HG03025 (cell line): Measurements from ENCODE around the gene LILRB4.
"Not testable (repeated sequence)": the region's sequence is repeated elsewhere in the genome, so short reads cannot be mapped to it uniquely, and the experiment has no call there.

Source experiments
- ATAC-seq: cut with Tn5 transposase; IDR thresholded peaks from one replicate; pipeline ENCODE4 v1.9.1; 2021; ENCODE audit warnings: mild to moderate bottlenecking, moderate library complexity; ENCODE audit not compliant: unreplicated experiment, low FRiP score

Gene LILRB4

DNA sequence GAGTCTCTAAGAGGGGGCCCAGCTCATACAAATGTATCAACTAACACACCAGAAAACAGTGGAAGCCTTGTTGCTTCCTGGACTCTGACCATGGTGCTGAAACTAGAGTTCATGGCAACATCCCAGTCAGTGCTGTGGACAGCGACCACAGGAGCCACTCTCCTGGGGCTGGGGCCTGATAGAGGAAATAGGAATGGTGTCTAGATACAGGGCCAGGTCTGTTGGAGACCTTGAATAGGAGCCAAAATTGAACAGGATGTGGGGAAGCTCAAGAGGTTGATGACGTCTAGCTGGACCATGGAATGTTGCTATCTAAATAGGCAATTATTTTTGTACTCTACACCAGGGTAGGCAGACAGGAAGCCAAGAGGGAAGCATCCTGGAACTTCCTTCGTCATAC lies 21.7 kb downstream of the LILRB4 start:
- ATAC-seq, result no peak

DNA sequence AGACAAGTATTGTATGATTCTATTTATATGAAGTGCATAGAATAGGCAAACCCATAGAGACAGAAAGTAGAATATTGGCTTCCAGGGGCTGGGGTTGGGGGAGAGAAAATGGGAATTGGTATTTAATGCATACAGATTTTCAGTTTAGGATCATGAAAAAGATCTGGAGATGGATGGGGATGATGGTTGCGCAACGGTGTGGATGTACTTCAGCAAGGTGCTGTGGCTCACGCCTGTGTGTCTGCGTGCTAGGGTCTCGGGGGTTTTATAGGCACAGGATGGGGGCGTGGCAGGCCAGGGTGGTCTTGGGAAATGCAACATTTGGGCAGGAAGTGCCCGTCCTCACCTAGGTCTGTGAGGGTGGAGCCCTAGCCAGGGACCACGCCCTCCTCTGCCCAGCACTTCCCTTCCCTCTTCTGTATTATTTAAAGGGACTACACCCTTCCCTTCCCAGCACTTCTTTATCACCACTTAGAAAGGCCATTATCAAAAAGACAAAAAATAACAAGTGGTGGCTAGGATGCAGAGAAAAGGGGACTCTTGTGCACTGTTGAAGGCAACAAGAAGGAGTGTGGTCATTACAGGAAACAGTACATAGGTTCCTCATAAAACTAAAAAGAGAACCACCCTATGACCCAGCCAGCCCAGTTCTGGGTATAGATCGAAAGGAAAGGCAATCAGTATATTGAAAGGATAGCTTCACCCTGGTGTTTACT lies 29.0 kb downstream of the LILRB4 start:
- no peak for ATAC-seq

DNA sequence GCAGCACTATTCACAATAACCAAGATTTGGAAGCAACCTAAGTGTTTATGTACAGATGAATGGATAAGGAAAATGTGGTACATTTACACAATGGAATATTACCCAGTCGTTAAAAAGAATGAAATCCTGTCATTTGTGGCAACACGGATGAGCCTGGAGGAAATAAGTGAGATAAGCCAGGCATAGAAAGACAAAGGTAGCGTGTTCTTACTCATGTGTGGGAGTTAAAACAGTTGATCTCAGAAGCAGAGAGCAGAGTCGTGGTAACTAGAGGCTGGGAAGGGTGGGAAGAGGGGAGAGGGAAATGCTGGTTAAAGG lies 29.5 kb downstream of the LILRB4 start:
- ATAC-seq, result no peak

DNA sequence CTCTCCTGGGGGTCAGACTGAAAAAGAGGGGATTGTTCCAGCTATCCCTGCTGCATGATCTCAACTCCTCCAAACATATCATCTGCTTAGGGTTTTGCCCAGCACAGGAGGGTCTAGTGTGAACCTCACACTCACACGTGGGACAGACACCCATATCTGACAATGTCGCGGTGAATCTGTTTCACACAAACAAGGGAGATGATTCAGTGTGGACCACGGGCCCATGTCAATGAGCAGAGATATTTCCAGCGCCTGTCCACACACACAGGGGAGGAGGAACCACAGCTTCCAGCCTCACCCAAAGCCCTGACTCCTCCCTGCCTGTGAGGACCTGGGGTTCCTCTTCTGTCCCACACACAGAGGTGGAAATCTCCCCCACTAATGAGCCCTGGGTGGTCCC lies 31.9 kb downstream of the LILRB4 start:
- ATAC-seq, result no peak

DNA sequence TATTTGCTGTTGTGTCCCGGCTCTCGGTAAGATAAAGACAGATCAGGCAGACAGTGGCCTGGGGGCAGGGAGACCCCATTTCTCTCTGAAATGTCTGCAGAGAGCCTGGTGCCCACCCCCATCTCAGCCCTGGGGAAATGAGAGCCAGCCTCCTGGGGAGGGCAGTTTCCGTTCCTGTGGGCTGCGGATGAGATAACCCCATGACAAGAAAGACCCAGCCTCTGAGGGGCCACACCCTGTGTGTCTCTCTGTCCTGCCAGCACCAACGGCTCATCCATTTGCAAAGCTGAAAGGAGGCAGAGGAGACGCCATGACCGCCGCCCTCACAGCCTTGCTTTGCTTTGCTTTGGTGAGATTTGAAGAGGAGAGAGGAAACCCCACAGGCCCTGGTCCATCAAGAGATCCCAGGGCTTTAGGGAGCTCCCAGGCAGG lies 33.3 kb downstream of the LILRB4 start:
- no peak for ATAC-seq

DNA sequence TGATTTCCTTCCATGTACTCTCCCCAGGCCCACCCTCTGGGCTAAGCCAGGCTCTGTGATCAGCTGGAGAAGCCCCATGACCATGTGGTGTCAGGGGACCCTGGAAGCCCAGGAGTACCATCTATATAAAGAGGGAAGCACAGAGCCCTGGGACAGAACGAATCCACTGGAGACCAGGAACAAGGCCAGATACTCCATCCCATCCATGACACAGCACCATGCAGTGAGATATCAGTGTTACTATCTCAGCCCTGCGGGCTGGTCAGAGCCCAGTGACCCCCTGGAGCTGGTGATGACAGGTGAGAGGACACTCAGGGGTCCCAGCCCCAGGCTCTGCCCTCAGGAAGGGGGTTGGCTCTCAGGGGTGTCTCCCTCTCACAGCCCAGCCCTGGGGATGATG lies 34.0 kb downstream of the LILRB4 start:
- ATAC-seq, result no peak

DNA sequence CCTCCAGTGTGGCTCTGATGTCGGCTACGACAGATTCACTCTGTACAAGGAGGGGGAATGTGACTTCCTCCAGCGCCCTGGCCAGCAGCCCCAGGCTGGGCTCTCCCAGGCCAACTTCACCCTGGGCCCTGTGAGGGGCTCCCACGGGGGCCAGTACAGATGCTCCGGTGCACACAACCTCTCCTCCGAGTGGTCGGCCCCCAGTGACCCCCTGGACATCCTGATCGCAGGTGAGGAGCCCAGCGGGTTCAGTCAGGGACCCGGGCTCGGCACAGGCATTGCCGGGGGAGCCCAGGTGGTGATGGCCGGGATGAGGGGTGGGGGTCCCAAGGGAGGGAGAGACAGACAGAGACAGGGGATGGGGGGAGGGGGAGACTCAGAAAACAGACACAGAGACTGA lies 34.9 kb downstream of the LILRB4 start:
- not testable (repeated sequence) for ATAC-seq

DNA sequence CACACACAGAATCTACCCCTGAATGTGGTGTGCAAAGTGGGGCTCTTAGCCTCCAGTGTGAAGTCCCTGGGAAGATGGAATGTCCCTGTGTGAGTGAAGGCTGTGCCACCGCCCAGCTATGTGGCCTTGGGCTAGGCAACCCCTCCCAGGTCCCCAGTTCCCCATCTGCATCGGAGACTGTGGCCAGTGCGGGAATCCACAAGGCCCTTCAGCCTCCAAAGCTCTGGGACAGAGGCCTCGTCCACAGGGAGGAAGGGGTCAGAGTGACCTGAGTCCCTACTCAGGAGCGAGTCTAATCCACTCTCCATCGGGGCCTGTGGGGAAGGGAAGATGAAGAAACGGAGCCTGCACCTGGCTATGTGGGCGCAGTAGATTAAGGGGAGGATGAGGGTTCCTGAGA lies 42.1 kb downstream of the LILRB4 start:
- ATAC-seq, result no peak

DNA sequence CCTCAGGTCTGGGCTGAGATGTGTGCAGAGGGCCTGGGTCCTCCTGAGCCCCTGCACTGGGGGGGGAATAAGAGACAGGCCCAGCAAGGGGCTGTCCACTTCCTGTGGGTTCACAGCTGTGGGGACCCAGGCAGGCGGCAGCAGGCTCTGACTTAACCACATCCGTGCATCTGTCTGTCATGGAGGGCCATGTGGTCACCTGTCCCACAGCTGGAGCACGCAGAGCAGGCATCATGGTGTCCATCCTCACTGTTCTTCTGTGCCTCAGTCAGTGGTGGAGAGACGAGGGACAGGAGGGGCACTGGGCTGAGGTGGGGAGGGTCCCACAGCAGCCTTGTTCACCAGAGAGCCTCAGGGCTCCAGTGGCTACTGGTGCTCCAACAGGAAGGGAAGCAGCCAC lies 45.2 kb downstream of the LILRB4 start:
- ATAC-seq, result no peak

DNA sequence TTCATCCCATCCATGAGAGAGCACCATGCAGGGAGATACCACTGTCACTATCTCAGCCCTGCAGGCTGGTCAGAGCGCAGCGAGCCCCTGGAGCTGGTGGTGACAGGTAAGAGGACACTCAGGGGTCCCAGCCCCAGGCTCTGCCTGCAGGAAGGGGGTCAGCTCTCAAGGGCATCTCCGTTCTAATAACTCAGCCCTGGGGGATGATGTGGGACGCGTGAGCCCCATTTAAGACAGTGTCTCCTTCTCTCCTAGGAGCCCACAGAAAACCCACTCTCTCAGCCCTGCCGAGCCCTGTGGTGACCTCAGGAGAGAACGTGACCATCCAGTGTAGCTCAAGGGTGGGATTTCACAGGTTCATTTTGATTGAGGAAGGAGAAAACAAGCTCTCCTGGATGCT lies 46.0 kb downstream of the LILRB4 start:
- no peak for ATAC-seq

DNA sequence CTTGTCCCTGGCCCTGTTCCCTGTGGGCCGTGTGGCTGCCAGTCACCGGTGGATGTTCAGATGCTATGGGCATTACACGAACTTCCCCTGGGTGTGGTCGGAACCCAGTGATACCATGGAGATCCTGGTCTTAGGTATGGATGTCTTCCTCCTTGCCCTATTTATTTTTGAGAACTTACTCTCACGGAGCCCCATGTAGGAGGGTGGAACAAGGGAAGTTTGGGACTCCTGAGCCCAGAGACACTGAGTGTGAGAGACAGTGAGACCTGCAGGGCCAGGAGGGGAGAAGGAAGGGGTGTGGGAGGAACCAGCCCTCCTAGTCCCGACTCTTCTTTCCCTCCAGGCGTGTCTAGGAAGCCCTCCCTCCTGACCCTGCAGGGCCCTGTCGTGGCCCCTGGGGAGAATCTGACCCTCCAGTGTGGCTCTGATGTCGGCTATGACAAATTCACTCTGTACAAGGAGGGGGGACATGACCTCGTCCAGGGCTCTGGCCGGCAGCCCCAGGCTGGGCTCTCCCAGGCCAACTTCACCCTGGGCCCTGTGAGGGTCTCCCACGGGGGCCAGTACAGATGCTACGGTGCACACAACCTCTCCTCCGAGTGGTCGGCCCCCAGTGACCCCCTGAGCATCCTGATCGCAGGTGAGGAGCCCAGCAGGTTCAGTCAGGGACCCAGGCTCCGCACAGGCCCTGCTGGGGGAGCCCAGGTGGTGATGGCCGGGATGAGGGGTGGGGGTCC lies 46.6 kb downstream of the LILRB4 start:
- ATAC-seq, result no peak

DNA sequence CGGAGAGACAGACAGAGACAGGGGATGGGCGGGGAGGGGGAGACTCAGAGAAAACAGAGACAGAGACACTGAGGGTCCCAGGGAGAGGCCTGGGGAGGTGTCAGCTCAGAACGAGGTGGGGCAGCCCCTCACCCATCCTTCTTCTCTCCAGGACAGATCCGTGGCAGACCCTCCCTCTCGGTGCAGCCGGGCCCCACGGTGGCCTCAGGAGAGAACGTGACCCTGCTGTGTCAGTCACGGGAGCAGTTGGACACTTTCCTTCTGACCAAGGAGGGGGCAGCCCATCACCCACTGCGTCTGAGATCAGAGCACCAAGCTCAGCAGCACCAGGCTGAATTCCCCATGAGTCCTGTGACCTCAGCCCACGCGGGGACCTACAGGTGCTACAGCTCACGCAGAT lies 47.2 kb downstream of the LILRB4 start:
- not testable (repeated sequence) for ATAC-seq
